GM23338 (cell line): Measurements from ENCODE around the gene ANKRD50. TPM values are rescaled to one million over a fixed set of nuclear protein-coding genes. Genes with fewer than 3 reads are reported as not detected.

Experiments used
- ATAC-seq: fragments of 200-7000 bp; cut with Tn5 transposase; 3 replicates; pipeline ENCODE4 v1.9.1; 2020
- DNase-seq: peaks from one replicate; pipeline ENCODE4 v3.0.0-alpha.2; 2015; ENCODE audit warnings: low spot score
- H2AFZ ChIP-seq: fragments of 200-600 bp; sonication (generic); 2 replicates; pipeline ENCODE4 v1.8.0; 2016; ENCODE audit warnings: antibody characterized with exemption, mild to moderate bottlenecking, moderate library complexity
- H3F3A ChIP-seq: fragments of 200-600 bp; sonication (generic); replicated peaks from 2 replicates; pipeline ENCODE4 v1.8.0; 2017; ENCODE audit warnings: antibody characterized with exemption, mixed run types, low read depth
- H3K27ac ChIP-seq: fragments of 200-600 bp; sonication (generic); 2 replicates; pipeline ENCODE4 v1.6.1; 2016; ENCODE audit warnings: low read depth
- H3K27me3 ChIP-seq: fragments of 200-600 bp; sonication (generic); 2 replicates; pipeline ENCODE4 v1.8.0; 2016; ENCODE audit warnings: mild to moderate bottlenecking, mixed run types, moderate library complexity; ENCODE audit not compliant: insufficient read depth
- H3K36me3 ChIP-seq: fragments of 200-600 bp; sonication (generic); 2 replicates; pipeline ENCODE4 v1.8.0; 2016; ENCODE audit warnings: mild to moderate bottlenecking; ENCODE audit not compliant: insufficient read depth
- H3K4me1 ChIP-seq: fragments of 200-600 bp; sonication (generic); 2 replicates; pipeline ENCODE4 v1.8.0; 2016; ENCODE audit warnings: mild to moderate bottlenecking, moderate library complexity; ENCODE audit not compliant: insufficient read depth
- H3K4me2 ChIP-seq: fragments of 200-600 bp; sonication (generic); 2 replicates; pipeline ENCODE4 v1.7.1; 2017; ENCODE audit warnings: mixed run types
- H3K4me3 ChIP-seq: fragments of 200-600 bp; sonication (generic); 2 replicates; pipeline ENCODE4 v1.6.1; 2016; ENCODE audit warnings: mixed run types
- H3K79me2 ChIP-seq: fragments of 200-600 bp; sonication (generic); replicated peaks from 2 replicates; pipeline ENCODE4 v1.8.0; 2017; ENCODE audit warnings: mild to moderate bottlenecking; ENCODE audit not compliant: insufficient read depth
- H3K9me2 ChIP-seq: fragments of 200-600 bp; sonication (generic); 2 replicates; pipeline ENCODE4 v1.8.0; 2017; ENCODE audit not compliant: insufficient read depth
- H4K20me1 ChIP-seq: fragments of 200-600 bp; sonication (generic); replicated peaks from 2 replicates; pipeline ENCODE4 v1.8.0; 2017; ENCODE audit warnings: mild to moderate bottlenecking; ENCODE audit not compliant: insufficient read depth
- H3K27ac Mint-ChIP-seq: 2 replicates; pipeline ENCODE4 v1.8.0; 2020; ENCODE audit warnings: inconsistent platforms, mild to moderate bottlenecking, moderate library complexity, mixed read lengths
- H3K27me3 Mint-ChIP-seq: 3 replicates; pipeline ENCODE4 v1.8.0; 2022; ENCODE audit warnings: low read depth, mild to moderate bottlenecking, moderate library complexity, mixed read lengths, inconsistent platforms; ENCODE audit not compliant: insufficient read depth, poor library complexity
- H3K36me3 Mint-ChIP-seq: 3 replicates; pipeline ENCODE4 v1.8.0; 2021; ENCODE audit warnings: low read depth, mild to moderate bottlenecking, inconsistent platforms, moderate library complexity, mixed read lengths
- H3K4me1 Mint-ChIP-seq: 3 replicates; pipeline ENCODE4 v1.8.0; 2020; ENCODE audit warnings: mild to moderate bottlenecking, inconsistent platforms, mixed read lengths
- H3K4me3 Mint-ChIP-seq: 3 replicates; pipeline ENCODE4 v1.8.0; 2021; ENCODE audit warnings: moderate library complexity, mild to moderate bottlenecking, inconsistent platforms, mixed read lengths
- H3K9me3 Mint-ChIP-seq: 3 replicates; pipeline ENCODE4 v1.8.0; 2020; ENCODE audit warnings: moderate library complexity, mild to moderate bottlenecking, inconsistent platforms, mixed read lengths
- CREB1 ChIP-seq: fragments of 250-450 bp; sonication (Bioruptor Pico); IDR thresholded peaks from 2 replicates; pipeline ENCODE4 v1.5.0; 2020; ENCODE audit warnings: low read depth, mild to moderate bottlenecking, moderate library complexity
- CTCF ChIP-seq, 2 experiments: fragments of 200-600 bp in 1 of 2; sonication (generic) in 1 of 2; conservative IDR thresholded peaks; 2 replicates each; pipeline versions ENCODE4 v1.5.1 to v1.6.1; 2016 to 2017; ENCODE audit warnings: antibody characterized with exemption in 2 of 2, low read depth in 2 of 2, mild to moderate bottlenecking in 2 of 2, moderate library complexity in 1 of 2
- ETS1 ChIP-seq: IDR thresholded peaks from 2 replicates; pipeline ENCODE4 v1.6.1; 2016; ENCODE audit warnings: antibody characterized with exemption
- EZH2 ChIP-seq: fragments of 200-600 bp; sonication (generic); IDR thresholded peaks from one replicate; pipeline ENCODE4 v1.8.0; 2017; ENCODE audit warnings: antibody characterized with exemption, mild to moderate bottlenecking, low read depth; ENCODE audit not compliant: unreplicated experiment
- EZH2phosphoT487 ChIP-seq: fragments of 200-600 bp; sonication (generic); IDR thresholded peaks from one replicate; pipeline ENCODE4 v1.8.1; 2018; ENCODE audit warnings: antibody characterized with exemption; ENCODE audit not compliant: unreplicated experiment
- JUNB ChIP-seq: IDR thresholded peaks from one replicate; pipeline ENCODE4 v1.6.1; 2016; ENCODE audit warnings: antibody characterized with exemption; ENCODE audit not compliant: unreplicated experiment
- NANOG ChIP-seq: IDR thresholded peaks from 2 replicates; pipeline ENCODE4 v1.6.1; 2016; ENCODE audit warnings: antibody characterized with exemption, borderline replicate concordance
- POLR2AphosphoS5 ChIP-seq: IDR thresholded peaks from 2 replicates; pipeline ENCODE4 v1.6.1; 2016; ENCODE audit warnings: antibody characterized with exemption, low read depth
- REST ChIP-seq: IDR thresholded peaks from one replicate; pipeline ENCODE4 v1.6.1; 2018; ENCODE audit warnings: antibody characterized with exemption; ENCODE audit not compliant: unreplicated experiment
- STAT1 ChIP-seq: IDR thresholded peaks from one replicate; pipeline ENCODE4 v1.6.1; 2016; ENCODE audit warnings: antibody characterized with exemption; ENCODE audit not compliant: unreplicated experiment
- ZNF114 ChIP-seq: fragments of 250-450 bp; sonication (Bioruptor Pico); IDR thresholded peaks from 2 replicates; pipeline ENCODE4 v1.5.0; 2020; ENCODE audit warnings: mild to moderate bottlenecking, moderate library complexity
- ZNF331 ChIP-seq: fragments of 250-450 bp; sonication (Bioruptor Pico); IDR thresholded peaks from 2 replicates; pipeline ENCODE4 v1.5.0; 2020; ENCODE audit warnings: low read depth, mild to moderate bottlenecking, moderate library complexity
- ZNF462 ChIP-seq: fragments of 250-450 bp; sonication (Bioruptor Pico); IDR thresholded peaks from 2 replicates; pipeline ENCODE4 v1.5.0; 2020; ENCODE audit warnings: mild to moderate bottlenecking, moderate library complexity
- polyA plus RNA-seq: library from polyadenylated mRNA; unstranded; fragments of >200 nt; fragmentation: Nextera tagmentation; extraction: Ambion mirVana; gene quantifications from 2 replicates; pipeline ENCODE4 v1.2.1, GENCODE V29; 2016
- total RNA-seq: library from RNA; depleted of rRNA; stranded (reverse); fragments of >200 nt; shearing (Covaris generic); gene quantifications from 2 replicates; pipeline ENCODE4 v1.2.3, GENCODE V29; 2014

The ANKRD50 gene
- total and polyA plus RNA-seq, 2 experiments from 2014 or later = 5.9 to 27.6 TPM

- Mint-ChIP-seq H3K9me3 (peaks cover 10% of the 10 kb centered on the region; the same call in 2 of the 3 replicates), H3K36me3 (peaks cover 16% of the 10 kb centered on the region)
- H3K4me2 ChIP-seq = no peak overlapping the region
These were observed 72.4 kb downstream of the ANKRD50 start for GRCh38 chr4:124640022-124640730.

More at GRCh38 chr4:124640022-124640730, 72.4 kb downstream of the ANKRD50 start:
- Histone ChIP-seq H3K27me3 (no peaks in the 10 kb centered on the region), H3F3A (peaks cover 5% of the 10 kb centered on the region; the same call in 1 of the 2 replicates), H3K36me3 (no peaks in the 10 kb centered on the region), H3K4me1 (peaks cover 40% of the 10 kb centered on the region), H3K4me3 (no peak overlapping the region), H3K27ac (no peak overlapping the region), H2AFZ (no peak overlapping the region), H3K79me2 (no peaks in the 10 kb centered on the region), H4K20me1 (no peaks in the 10 kb centered on the region), H3K9me2 (no peaks in the 10 kb centered on the region)
- Mint-ChIP-seq H3K4me3 (no peak overlapping the region), H3K27ac (no peak overlapping the region), H3K27me3 (peaks cover 3% of the 10 kb centered on the region), H3K4me1 (peaks cover 49% of the 10 kb centered on the region)
- ATAC-seq = no peak
- no peak for DNase-seq
- TF ChIP-seq ZNF462 (CRISPR knock-in tag) (no peak), STAT1 (no peak), ZNF114 (CRISPR knock-in tag) (no peak), EZH2 (no peak), ETS1 (no peak), CREB1 (CRISPR knock-in tag) (no peak), ZNF331 (CRISPR knock-in tag) (no peak), CTCF (conservative IDR thresholded peaks at IDR 0.05; ENCODE audit: low read depth in 2 of 2) (no peak), EZH2phosphoT487 (no peak), REST (no peak), JUNB (no peak), NANOG (no peak), POLR2AphosphoS5 (no peak)
